Breast epithelium (tissue), 3 donors: ENCODE measurements around the gene TANGO6.

Source experiments
- POLR2A ChIP-seq: fragments of 450-650 bp; IDR thresholded peaks from one replicate; pipeline ENCODE4 v1.6.1; 2016; ENCODE audit warnings: antibody characterized with exemption, mild to moderate bottlenecking, moderate library complexity
- TF ChIP-seq, protein P1 (sequence below), 3 donors: fragments of 450-650 bp; IDR thresholded peaks; one replicate each; pipeline ENCODE4 v1.5.1; 2016 to 2017; ENCODE audit warnings: antibody characterized with exemption in 3 of 3, mild to moderate bottlenecking in 3 of 3, moderate library complexity in 3 of 3

GRCh38 chr16:68844211-68844564 is 857 bp downstream of the TANGO6 start:
- TF ChIP-seq POLR2A = no peak
- TF ChIP-seq, protein P1, sequence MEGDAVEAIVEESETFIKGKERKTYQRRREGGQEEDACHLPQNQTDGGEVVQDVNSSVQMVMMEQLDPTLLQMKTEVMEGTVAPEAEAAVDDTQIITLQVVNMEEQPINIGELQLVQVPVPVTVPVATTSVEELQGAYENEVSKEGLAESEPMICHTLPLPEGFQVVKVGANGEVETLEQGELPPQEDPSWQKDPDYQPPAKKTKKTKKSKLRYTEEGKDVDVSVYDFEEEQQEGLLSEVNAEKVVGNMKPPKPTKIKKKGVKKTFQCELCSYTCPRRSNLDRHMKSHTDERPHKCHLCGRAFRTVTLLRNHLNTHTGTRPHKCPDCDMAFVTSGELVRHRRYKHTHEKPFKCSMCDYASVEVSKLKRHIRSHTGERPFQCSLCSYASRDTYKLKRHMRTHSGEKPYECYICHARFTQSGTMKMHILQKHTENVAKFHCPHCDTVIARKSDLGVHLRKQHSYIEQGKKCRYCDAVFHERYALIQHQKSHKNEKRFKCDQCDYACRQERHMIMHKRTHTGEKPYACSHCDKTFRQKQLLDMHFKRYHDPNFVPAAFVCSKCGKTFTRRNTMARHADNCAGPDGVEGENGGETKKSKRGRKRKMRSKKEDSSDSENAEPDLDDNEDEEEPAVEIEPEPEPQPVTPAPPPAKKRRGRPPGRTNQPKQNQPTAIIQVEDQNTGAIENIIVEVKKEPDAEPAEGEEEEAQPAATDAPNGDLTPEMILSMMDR (IDR thresholded peaks at IDR 0.05) = no peak
